Measurements from ENCODE around the gene GALNT18.
A peak's percentile ranks its signal among the peaks of the same experiment; 100 is the strongest.

The GALNT18 gene

DNA sequence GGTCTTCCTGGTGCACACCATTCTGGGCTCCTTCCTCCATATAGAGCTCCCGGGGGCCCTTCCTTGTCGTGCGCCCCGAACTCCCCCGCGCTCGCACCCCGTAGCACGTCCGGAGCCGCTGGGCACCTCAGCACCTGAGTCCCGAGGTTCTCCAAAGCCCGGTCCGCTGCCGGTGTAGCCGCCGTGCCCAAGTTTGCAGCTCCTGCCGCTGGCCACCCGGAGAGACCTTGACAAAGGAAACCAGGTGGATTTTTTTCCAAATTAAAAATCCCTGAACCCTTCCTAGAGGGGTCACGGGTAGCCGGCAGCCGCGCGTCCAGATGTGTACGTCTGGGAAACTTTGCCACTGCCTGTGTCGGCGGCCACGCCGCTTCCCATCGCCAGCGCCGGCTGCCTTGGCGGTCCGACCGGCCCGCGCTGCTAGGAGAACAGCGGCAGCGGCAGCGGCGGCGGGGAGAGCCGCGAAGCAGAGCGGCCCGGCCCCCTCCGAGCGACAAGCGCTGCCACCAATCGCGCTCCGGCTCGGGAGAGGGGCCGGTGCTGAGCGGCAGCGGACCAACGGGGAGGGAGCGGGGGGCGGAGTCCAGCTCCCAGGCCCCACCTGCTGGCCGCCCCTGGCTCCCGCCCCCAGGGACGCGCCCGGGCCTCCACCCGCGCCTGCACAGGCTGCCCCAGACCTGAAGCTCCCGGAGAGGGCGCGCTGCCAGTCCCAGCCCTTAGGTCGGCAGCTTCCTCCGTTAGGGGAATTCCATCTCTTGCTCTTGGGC, at the start of gene GALNT18:
Gene GALNT18 (minus strand): TSS at position 433 of the 767 bp plus-strand sequence.
- DNase-seq: peak; percentile 95

- DNase-seq: no peak
These were observed 48.8 kb upstream of the GALNT18 start for GRCh38 chr11:11670574-11670973.

- DNase-seq: no peak
These were observed 47.5 kb upstream of the GALNT18 start for GRCh38 chr11:11669233-11669846.

DNA sequence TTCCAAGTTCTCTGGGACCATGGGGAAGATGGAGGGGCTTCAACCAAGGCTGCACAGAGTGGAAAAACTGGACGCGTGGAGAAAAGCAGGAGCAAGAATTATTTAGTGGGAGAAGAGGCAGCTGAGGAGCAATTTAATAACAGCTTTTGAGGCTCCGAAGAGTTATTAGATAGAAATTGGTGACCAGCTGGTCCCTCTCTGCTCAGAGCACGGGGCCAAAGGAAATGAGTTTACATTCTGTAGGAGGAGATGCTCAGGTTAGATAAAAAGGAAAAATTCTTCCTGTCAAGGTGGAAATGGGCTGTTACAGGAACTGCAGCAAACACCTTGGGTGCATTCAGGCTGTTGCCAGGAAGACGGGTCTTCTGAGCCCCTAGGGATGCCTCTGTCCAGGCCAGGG, 47.0 kb upstream of the GALNT18 start:
- no peak for DNase-seq

- no peak for DNase-seq
These were observed 46.5 kb upstream of the GALNT18 start for GRCh38 chr11:11668274-11668673.

DNA sequence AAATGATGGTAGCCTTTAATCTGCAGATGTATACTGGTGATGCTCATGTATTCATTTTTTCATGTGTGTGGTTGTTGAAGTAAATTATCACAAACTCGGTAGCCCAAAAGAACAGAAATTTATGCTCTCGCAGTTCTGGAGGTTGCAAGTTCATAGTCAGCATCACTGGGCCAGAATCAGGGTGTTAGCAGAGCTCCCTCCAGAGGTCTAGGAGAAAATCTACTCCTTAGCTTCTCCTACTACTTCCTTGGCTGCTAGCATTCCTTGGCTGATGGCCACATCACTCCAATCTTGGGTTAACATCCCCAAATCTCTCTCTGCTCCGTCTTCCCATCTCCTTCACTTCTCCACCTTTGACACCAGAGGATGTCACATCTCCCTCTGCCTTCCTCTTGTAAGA, 45.3 kb upstream of the GALNT18 start:
- no peak for DNase-seq

- no peak for DNase-seq
These were observed 43.6 kb upstream of the GALNT18 start for GRCh38 chr11:11665407-11665806.

DNA sequence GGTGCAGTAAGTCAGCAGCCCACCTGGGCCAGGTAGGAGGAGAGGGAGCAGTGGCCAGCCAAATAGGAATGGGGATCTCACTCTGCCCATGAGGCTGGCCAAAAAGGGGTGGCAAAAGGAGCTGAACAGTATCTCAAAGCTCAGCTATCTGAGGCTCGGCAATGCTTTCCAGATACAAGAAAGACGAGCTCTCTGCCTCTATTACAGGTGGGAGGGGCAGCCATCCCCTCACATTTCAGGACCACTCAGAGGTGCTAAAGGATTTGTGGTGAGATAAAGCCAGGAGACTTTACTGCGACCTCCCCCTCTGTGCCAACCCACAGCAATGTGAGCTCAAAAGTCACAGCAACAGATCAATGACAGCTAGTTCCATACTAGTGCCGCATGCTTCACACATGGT, 42.1 kb upstream of the GALNT18 start:
- no peak for DNase-seq

- DNase-seq: no peak
These were observed 40.8 kb upstream of the GALNT18 start for GRCh38 chr11:11662578-11662977.

DNA sequence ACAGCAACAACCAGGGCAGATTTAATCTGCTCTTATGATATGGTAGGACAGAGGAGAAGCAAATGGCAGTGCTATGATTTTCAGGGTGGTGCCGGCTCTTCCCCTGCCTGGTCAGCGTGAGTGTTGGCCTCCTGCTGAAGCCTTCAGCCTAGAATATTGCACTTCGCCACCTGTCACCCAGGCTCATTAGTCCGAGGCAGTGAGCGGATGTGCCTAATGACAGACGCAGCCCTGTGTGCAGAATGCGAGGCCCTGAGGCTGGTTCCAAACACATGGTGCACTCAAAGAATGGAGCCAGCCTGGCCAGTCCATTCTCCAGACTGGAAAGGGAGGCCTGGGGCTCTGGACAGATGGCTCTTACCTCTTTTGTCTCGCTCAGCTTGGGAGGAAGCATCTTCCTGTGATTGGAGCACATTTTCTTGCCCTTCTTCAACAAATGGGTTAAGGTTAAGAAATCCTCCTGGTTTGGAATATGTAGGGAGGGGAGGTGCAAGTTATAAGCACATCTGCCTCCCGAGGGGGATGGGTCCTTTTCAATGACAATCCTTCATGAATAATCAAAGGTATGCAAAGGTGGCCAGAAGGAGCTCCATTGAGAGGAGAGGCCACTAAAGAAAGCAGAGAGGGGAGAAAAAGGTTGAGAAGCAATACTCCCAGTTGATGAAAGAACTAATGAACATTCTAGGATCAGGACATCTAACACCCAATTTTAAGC, 39.7 kb upstream of the GALNT18 start:
- no peak for DNase-seq

- no peak for DNase-seq
These were observed 38.5 kb upstream of the GALNT18 start for GRCh38 chr11:11660363-11660740.

DNA sequence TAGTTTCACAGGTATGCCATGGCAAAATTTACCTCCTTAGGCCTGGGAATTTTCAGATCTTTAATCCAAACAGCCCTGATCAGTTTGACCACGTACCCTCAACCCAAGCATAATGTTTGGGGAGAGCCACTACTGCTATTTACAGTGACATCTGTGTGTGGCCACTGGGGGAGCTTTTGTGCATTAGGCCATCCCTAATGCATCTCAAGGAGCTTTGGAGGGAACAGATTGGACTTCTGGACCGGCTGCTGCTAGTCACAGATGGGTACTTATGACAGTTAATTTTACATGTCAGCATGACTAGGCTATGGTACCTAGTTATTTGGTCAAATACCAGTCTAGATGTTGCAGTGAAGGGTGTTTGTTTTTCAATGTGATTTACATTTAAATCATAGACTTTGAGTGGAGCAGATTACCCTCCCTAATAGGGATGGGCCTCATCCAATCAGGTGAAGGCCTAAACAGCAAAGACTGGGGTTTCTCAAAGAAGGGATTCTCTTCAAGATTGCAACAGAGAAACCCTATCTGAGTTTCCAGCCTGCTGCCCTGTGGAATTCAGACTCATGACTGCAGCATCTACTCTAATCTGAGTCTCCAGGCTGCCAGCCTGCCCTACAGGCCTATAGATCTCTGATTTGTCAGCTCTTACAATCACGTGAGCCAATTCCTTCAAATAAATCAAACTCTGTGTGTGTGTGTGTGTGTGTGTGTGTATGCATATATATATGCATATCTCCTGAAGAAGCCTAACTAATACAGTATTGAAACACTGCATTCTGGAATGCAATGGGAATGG, 38.0 kb upstream of the GALNT18 start:
- no peak for DNase-seq

DNA sequence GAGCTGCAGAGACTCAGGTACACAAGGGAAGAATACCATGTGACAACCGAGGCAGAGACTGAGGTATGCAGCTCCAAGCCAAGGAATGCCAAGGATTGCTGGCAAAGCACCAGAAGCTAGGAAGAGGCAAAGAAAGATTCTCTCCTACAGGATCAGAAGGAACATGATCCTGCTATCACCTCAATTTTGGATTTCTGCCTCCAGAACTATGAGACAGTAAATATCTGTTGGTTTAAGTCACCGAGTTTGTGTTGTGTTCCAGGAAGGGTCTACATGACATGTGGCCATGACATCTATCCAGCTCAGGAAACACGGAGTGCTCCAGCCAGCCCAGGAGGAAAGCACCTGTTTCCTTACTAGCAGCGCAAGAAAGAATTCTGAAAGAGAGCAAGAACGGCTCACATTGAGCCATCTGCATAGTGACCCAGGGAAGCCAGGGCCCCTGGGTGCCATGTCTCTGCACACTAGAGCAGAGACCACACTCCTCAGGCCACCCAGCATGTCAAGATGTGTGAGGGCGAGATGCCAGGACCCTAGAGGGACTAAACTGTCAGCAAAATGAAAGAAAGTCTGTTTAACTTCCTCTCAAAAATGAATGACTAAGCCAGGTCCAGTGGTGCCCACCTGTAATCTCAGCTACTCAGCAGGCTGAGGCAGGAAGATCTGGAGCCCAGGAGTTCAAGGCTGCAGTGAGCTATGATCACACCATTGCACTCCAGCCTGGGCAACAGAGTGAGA, 35.6 kb upstream of the GALNT18 start:
- DNase-seq: no peak

GRCh38 chr11:11641581-11641980, 19.8 kb upstream of the GALNT18 start:
- DNase-seq: no peak

DNA sequence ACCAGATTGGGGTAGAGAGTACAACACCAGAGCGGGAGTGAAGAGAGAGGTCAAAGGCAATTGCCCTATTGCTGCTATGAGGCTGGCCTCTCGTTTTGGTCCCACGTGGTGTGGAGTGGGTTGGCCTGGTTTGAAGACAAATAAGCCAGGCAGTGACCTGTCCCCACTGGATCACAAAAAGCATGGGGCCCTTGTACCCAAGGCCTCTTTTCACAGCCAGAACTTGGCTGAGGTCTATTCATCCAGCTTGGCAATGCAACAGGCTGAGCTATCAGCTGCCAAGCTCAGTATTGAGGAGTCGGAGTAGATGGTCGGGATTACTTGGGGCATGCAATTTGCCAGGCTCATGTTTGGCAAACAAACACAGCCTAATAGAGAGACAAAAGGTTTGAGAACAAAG, 19.2 kb upstream of the GALNT18 start:
- no peak for DNase-seq

- DNase-seq: no peak
These were observed 18.3 kb upstream of the GALNT18 start for GRCh38 chr11:11640152-11640551.

GRCh38 chr11:11636671-11637070, 14.9 kb upstream of the GALNT18 start:
- DNase-seq: no peak

DNA sequence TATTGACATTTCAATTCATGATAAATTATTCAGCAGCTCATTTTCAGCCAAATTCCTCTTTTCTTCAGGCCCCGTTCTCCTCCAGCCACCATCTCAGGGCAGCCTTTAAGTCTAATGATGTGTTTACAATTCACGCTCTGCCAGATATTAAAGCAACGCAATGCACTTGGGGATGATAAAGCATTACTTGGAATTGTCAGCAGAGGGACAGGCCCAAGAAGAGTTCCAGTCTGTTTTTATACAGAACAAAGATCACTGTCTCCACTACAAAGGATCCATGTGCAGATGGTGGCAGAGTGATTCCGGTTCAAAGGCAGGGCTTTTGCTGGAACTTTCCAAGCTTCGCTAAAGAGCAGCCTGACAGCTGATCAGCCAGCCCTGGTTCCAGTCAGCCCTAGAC, 13.6 kb upstream of the GALNT18 start:
- DNase-seq: no peak

DNA sequence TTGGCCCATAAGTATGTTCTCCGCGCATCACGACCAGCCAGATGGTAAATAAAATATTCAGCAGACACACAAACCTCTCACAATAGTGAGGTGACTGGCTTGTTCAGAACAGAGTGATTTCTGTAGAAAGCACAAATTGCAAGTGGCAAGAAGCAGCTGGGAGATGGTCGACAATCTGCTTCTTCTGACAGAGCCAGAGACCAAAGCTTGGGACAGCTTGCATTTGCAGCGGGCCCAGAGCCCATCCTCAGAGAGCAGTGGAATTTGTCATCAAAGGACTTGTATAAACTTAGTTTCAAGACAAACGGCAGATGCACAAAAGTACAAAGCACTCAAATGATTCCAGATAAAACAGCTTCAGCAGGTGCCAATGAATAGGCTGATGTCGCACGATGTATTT, 7.6 kb upstream of the GALNT18 start:
- DNase-seq: no peak

GRCh38 chr11:11628651-11629050, 6.8 kb upstream of the GALNT18 start:
- DNase-seq: no peak

- DNase-seq: peak; percentile 48
These were observed 4.3 kb upstream of the GALNT18 start for GRCh38 chr11:11626128-11626527.

DNA sequence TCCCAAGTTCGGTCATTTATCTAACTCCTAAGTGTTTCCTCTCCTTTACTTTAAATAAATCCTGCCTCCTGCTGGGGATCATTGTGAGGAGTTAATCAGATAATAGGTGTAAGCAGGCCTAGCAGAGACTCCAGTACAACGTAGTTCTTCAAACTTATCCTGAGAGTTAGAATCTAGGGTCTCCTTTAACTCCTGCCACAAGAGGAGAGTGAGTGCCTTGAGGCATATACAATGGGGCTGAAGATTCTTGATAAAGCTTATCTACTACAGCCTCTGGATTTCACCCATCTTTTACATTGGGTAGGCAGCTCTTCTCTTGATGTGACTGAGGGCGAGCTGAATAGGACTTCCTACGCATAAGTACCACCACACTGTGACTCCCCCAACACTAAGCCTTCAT, 3.1 kb upstream of the GALNT18 start:
- DNase-seq: no peak

GRCh38 chr11:11624204-11624603, 2.4 kb upstream of the GALNT18 start:
- no peak for DNase-seq

All from NCI-H226 (cell line).